Karpas-422 (cell line): ENCODE results near the gene FRMD4B. TPM values are rescaled to one million over a fixed set of nuclear protein-coding genes. Genes with fewer than 3 reads are reported as not detected.
"Not testable (repeated sequence)": the region's sequence is repeated elsewhere in the genome, so short reads cannot be mapped to it uniquely, and the experiment has no call there.

Source experiments
- DNase-seq: peaks from one replicate; pipeline ENCODE4 v3.0.0-alpha.2; 2015
- H2AFZ ChIP-seq: fragments of 200-600 bp; sonication (generic); 2 replicates; pipeline ENCODE4 v1.6.1; 2014; ENCODE audit warnings: antibody characterized with exemption, low read length, mixed read lengths
- H3K27ac ChIP-seq: fragments of 200-600 bp; sonication (generic); 2 replicates; pipeline ENCODE4 v1.5.1; 2014; ENCODE audit warnings: mild to moderate bottlenecking, low read length, moderate library complexity
- H3K27me3 ChIP-seq: fragments of 200-600 bp; sonication (generic); 2 replicates; pipeline ENCODE4 v1.6.1; 2014; ENCODE audit warnings: low read length, mixed read lengths
- H3K36me3 ChIP-seq: fragments of 200-600 bp; sonication (generic); 2 replicates; pipeline ENCODE4 v1.6.1; 2014; ENCODE audit warnings: low read length, mixed read lengths; ENCODE audit not compliant: insufficient read depth
- H3K4me1 ChIP-seq: fragments of 200-600 bp; sonication (generic); 2 replicates; pipeline ENCODE4 v1.6.1; 2014; ENCODE audit warnings: mild to moderate bottlenecking, low read length, mixed read lengths
- H3K4me2 ChIP-seq: fragments of 200-600 bp; sonication (generic); 2 replicates; pipeline ENCODE4 v1.6.1; 2014; ENCODE audit warnings: low read length, low read depth, mild to moderate bottlenecking; ENCODE audit not compliant: poor library complexity, severe bottlenecking
- H3K4me3 ChIP-seq: fragments of 200-600 bp; sonication (generic); 2 replicates; pipeline ENCODE4 v1.5.1; 2014; ENCODE audit warnings: mild to moderate bottlenecking, antibody characterized with exemption, low read length, mixed read lengths
- H3K79me2 ChIP-seq: fragments of 200-600 bp; sonication (generic); 2 replicates; pipeline ENCODE4 v1.6.1; 2014; ENCODE audit warnings: mild to moderate bottlenecking, low read length, mixed read lengths
- H3K9ac ChIP-seq: fragments of 200-600 bp; sonication (generic); 2 replicates; pipeline ENCODE4 v1.6.0; 2014; ENCODE audit warnings: low read length
- H3K9me2 ChIP-seq: fragments of 200-600 bp; sonication (generic), shearing (Covaris generic); replicated peaks from 2 replicates; pipeline ENCODE4 v1.6.0; 2014; ENCODE audit warnings: mild to moderate bottlenecking, low read length, moderate library complexity; ENCODE audit not compliant: insufficient read depth
- H3K9me3 ChIP-seq: fragments of 300-700, 200-600 bp; sonication (generic); 2 replicates; pipeline ENCODE4 v1.6.1; 2014; ENCODE audit warnings: low read length, mixed read lengths
- H4K20me1 ChIP-seq: fragments of 200-600 bp; sonication (generic); 2 replicates; pipeline ENCODE4 v1.6.1; 2014; ENCODE audit warnings: mild to moderate bottlenecking, antibody characterized with exemption, low read length, low read depth; ENCODE audit not compliant: insufficient read depth
- total RNA-seq: library from RNA; depleted of rRNA; stranded (reverse); fragments of >200 nt; shearing (Covaris generic); gene quantifications from 2 replicates; pipeline ENCODE4 v1.2.3, GENCODE V29; 2014; ENCODE audit warnings: low replicate concordance

The FRMD4B gene
- total RNA-seq, 1 experiment from 2014 or later = not detected

DNA sequence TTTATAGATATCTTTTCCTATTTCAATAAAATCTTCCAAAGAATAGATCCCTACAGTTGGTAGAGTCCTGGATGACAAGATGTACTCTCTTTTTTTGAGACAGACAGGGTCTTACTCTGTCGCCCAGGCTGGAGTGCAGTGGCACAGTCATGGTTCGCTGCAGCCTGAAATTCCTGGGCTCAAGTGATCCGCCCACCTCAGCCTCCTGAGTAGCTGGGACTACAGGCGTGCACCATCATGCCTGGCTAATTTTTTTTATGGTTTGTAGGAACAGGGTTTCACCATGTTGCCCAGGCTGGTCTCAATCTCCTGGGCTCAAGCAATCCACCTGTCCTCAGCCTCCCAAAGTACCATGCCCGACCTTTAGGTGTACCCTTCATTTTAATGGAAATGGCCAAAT is 109.7 kb downstream of the FRMD4B start:
- not testable (repeated sequence) for DNase-seq, H3K27ac ChIP-seq, H3K9me3 ChIP-seq, H3K4me1 ChIP-seq, H3K79me2 ChIP-seq, H3K9me2 ChIP-seq, H3K4me3 ChIP-seq, H3K36me3 ChIP-seq, H4K20me1 ChIP-seq, H3K4me2 ChIP-seq, H2AFZ ChIP-seq, H3K27me3 ChIP-seq, H3K9ac ChIP-seq

DNA sequence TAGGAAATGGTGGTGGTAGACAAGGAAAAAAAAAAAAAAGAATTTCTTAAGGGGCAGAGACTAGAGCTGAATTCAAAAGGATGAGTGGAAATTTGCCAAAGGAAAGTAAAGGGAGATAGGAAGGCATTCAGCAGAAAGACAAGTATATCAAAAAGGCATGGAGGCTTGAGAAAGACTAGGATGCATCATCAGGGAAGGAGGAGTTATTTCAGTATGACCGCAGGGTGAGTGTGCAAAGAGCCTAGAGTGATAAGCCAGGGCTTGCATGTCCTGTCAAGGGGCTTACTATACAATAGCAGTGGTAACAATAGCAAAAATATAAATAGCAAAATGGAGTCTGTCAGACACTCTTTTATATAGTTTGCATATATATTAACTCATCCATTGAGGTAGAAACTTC is 112.0 kb downstream of the FRMD4B start:
- no peak for DNase-seq
- no peaks in the 10 kb centered on the region for H3K36me3 ChIP-seq
- H3K27me3 ChIP-seq = no peaks in the 10 kb centered on the region
- no peaks in the 10 kb centered on the region for H3K9me3 ChIP-seq
- no peaks in the 10 kb centered on the region for H3K79me2 ChIP-seq
- no peak overlapping the region for H2AFZ ChIP-seq
- H3K9ac ChIP-seq = no peak overlapping the region
- no peaks in the 10 kb centered on the region for H3K4me1 ChIP-seq
- H3K4me2 ChIP-seq = no peak overlapping the region
- H3K9me2 ChIP-seq = no peaks in the 10 kb centered on the region
- H3K27ac ChIP-seq = no peak overlapping the region
- H3K4me3 ChIP-seq = no peak overlapping the region
- no peaks in the 10 kb centered on the region for H4K20me1 ChIP-seq

DNA sequence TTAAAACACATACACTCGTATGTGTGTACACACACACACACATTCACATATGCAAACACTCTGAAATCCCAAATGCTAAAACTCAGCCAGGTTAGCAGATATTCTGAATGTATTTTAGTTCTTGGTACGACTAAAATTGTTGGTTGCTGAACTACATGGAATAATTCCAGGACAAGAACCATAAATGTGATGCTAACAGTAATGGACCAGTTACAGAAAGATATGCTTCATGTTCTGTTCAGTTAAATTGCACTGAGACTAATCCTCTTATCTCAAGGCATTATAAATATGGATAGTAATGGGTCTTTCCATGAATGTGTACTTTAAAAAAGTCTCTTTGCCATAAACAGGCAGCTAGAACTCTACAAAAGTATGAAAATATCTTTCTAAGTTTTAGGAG is 113.3 kb downstream of the FRMD4B start:
- DNase-seq = no peak
- no peaks in the 10 kb centered on the region for H3K79me2 ChIP-seq

DNA sequence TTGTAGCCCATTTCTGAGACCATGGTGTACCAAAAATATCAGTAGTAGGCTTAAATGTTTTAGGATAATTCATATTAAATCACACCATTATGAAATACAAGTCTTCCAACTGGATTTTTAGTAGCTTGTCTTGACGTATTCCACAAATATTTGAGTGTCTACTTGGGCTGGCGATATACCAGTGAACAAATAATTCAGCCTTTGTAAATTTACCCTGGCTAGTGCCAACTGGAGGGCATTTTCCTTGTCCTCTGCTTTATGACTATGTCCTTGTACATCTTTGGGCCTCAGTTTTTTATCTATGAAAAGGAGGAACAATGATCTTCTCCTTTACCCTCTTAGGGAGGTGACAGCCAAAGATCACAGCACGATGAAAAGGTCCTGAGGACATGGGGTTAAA is 114.8 kb downstream of the FRMD4B start:
- no peak overlapping the region for H3K4me3 ChIP-seq
- H3K36me3 ChIP-seq = no peaks in the 10 kb centered on the region
- no peak for DNase-seq
- H2AFZ ChIP-seq = no peak overlapping the region
- H3K4me1 ChIP-seq = no peaks in the 10 kb centered on the region
- H3K9me2 ChIP-seq = no peaks in the 10 kb centered on the region
- H3K27me3 ChIP-seq = no peaks in the 10 kb centered on the region
- no peaks in the 10 kb centered on the region for H3K9me3 ChIP-seq
- no peaks in the 10 kb centered on the region for H3K79me2 ChIP-seq
- no peak overlapping the region for H3K9ac ChIP-seq
- H3K4me2 ChIP-seq = no peak overlapping the region
- H3K27ac ChIP-seq = no peak overlapping the region
- H4K20me1 ChIP-seq = no peaks in the 10 kb centered on the region

More for the DNA sequence above, 113.3 kb downstream of the FRMD4B start:
- no peaks in the 10 kb centered on the region for H3K9me3 ChIP-seq
- no peak overlapping the region for H3K4me3 ChIP-seq
- no peak overlapping the region for H2AFZ ChIP-seq
- no peaks in the 10 kb centered on the region for H3K27me3 ChIP-seq
- H3K9ac ChIP-seq = no peak overlapping the region
- H3K27ac ChIP-seq = no peak overlapping the region
- no peaks in the 10 kb centered on the region for H4K20me1 ChIP-seq
- H3K36me3 ChIP-seq = no peaks in the 10 kb centered on the region
- no peaks in the 10 kb centered on the region for H3K9me2 ChIP-seq
- no peak overlapping the region for H3K4me2 ChIP-seq
- no peaks in the 10 kb centered on the region for H3K4me1 ChIP-seq

DNA sequence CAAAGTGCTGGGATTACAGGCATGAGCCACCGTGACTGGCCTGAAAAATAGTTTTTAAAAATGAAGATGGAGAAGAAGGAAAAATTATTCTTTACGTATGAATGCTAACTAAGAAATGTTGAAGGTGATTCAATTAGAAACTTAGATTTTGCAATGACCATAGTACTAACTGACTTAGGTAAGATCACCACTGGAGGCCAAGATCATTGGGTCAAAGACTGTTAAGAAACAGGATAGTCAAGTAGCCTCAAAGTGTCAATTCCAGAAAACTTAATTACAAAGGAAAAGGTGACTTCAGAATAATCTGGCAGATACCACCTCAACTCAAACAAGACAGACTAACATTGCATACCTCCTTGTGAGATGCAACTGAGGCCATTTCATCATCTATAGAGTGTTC is 119.3 kb downstream of the FRMD4B start:
- Histone ChIP-seq H3K9ac (no peak overlapping the region), H3K4me3 (no peak overlapping the region), H2AFZ (no peak overlapping the region), H3K9me3 (no peaks in the 10 kb centered on the region), H3K79me2 (no peaks in the 10 kb centered on the region), H4K20me1 (no peaks in the 10 kb centered on the region), H3K4me1 (no peaks in the 10 kb centered on the region), H3K36me3 (no peaks in the 10 kb centered on the region), H3K27me3 (no peaks in the 10 kb centered on the region), H3K27ac (no peak overlapping the region), H3K9me2 (no peaks in the 10 kb centered on the region), H3K4me2 (no peak overlapping the region)
- no peak for DNase-seq

DNA sequence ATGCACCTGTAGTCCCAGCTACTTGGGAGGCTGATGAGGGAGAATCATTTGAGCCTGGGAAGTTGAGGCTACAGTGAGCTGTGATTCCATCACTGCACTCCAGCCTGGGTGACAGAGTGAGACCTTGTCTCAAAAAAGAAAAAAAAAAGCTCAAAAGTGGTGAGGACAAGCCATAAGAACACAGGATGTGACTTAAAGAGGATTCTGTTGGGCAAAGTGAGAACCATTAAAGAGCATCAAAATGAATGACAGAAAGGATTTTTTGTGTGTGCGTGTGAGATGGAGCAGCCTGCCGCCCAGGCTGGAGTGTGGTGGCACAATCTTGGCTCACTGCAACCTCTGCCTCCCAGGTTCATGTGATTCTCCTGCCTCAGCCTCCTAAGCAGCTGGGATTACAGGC is 119.8 kb downstream of the FRMD4B start:
- not testable (repeated sequence) for H2AFZ ChIP-seq, H3K9me2 ChIP-seq, H3K79me2 ChIP-seq, H3K4me2 ChIP-seq, H3K36me3 ChIP-seq, H3K4me1 ChIP-seq, H3K27me3 ChIP-seq, H3K9me3 ChIP-seq, DNase-seq, H3K27ac ChIP-seq, H3K9ac ChIP-seq, H3K4me3 ChIP-seq, H4K20me1 ChIP-seq

DNA sequence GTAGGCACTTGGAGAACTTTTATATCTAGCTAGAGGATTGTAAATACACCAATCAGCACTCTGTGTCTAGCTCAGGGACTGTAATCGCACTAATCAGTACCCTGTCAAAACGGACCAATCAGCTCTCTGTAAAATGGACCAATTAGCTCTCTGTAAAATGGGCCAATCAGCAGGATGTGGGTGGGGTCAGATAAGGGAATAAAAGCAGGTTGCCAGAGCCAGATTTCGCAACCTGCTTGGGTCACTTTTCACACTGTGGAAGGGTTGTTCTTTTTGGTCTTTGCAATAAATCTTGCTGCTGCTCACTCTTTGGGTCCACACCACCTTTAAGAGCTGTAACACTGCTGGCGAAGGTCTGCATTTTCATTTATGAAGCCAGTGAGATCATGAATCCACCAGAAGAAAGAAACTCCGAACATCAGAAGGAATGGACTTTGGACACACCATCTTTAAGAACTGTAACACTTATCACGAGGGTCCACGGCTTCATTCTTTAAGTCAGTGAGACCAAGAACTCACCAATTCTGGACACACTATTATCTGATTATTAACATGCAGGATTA is 125.0 kb downstream of the FRMD4B start:
- not testable (repeated sequence) for H3K9me2 ChIP-seq, H3K4me3 ChIP-seq, DNase-seq, H2AFZ ChIP-seq, H3K27me3 ChIP-seq, H3K27ac ChIP-seq, H3K4me1 ChIP-seq, H3K4me2 ChIP-seq, H3K36me3 ChIP-seq, H3K79me2 ChIP-seq, H4K20me1 ChIP-seq, H3K9me3 ChIP-seq, H3K9ac ChIP-seq

DNA sequence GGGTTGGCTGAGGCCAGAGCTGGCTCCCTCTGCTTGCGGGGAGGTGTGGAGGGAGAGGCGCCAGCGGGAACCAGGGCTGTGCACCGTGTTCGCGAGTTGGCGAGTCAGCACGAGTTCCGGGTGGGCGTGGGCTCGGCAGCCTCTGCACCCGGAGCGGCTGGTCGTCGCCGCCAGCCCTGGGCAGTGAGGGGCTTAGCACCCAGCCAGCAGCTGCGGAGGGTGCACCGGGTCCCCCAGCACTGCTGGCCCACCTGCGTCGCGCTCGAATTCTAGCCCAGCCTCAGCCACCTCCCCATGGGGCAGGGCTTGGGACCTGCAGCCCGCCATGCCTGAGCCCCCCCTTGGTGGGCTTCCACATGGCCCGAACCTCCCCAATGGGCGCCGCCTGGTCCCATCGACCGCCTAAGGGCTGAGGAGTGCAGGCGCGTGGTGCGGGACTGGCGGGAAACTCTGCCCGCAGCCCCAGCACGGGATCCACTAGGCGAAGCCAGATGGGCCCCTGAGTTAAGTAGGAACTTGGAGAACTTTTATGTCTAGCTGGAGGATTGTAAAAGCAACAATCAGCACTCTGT is 125.6 kb downstream of the FRMD4B start:
- Histone ChIP-seq H3K4me1 (no peaks in the 10 kb centered on the region), H3K9me3 (no peaks in the 10 kb centered on the region), H3K4me3 (no peak overlapping the region), H3K9me2 (no peaks in the 10 kb centered on the region), H4K20me1 (no peaks in the 10 kb centered on the region), H3K4me2 (no peak overlapping the region), H3K36me3 (no peaks in the 10 kb centered on the region), H3K27me3 (no peaks in the 10 kb centered on the region), H2AFZ (no peak overlapping the region), H3K79me2 (no peaks in the 10 kb centered on the region), H3K27ac (no peak overlapping the region), H3K9ac (no peak overlapping the region)
- DNase-seq = no peak

DNA sequence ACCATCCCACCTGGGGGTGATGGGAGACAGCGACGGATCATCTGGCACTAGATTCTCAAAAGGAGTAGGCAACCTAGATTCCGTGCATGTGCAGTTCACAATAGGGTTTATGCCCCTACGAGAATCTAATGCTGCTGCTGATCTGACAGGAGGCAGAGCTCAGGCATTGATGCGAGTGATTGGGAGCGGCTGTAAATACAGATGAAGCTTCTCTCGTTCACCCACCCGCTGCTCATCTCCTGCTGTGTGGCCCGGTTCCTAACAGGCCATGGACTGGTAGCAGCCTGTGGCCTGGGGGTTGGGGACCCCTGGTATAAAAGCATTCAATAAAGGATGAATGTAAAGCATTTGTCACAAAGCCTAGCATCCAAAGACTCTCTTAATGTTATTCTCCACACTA is 126.8 kb downstream of the FRMD4B start:
- H3K4me3 ChIP-seq = no peak overlapping the region
- no peak for DNase-seq

More for the DNA sequence above, 126.8 kb downstream of the FRMD4B start:
- H4K20me1 ChIP-seq = no peaks in the 10 kb centered on the region
- no peaks in the 10 kb centered on the region for H3K79me2 ChIP-seq
- H3K9me3 ChIP-seq = no peaks in the 10 kb centered on the region
- H3K4me2 ChIP-seq = no peak overlapping the region
- H3K27ac ChIP-seq = no peak overlapping the region
- no peaks in the 10 kb centered on the region for H3K9me2 ChIP-seq
- H3K4me1 ChIP-seq = no peaks in the 10 kb centered on the region
- H3K36me3 ChIP-seq = no peaks in the 10 kb centered on the region
- no peak overlapping the region for H3K9ac ChIP-seq
- no peaks in the 10 kb centered on the region for H3K27me3 ChIP-seq
- no peak overlapping the region for H2AFZ ChIP-seq
